Iris pigment epithelial cell (primary cell): ENCODE results near the gene CENPH.
A peak's percentile ranks its signal among the peaks of the same experiment; 100 is the strongest.

Experiments
- DNase-seq: peaks from one replicate; pipeline ENCODE4 v3.0.0-alpha.2; 2011; ENCODE audit warnings: low read depth

CENPH gene

DNA sequence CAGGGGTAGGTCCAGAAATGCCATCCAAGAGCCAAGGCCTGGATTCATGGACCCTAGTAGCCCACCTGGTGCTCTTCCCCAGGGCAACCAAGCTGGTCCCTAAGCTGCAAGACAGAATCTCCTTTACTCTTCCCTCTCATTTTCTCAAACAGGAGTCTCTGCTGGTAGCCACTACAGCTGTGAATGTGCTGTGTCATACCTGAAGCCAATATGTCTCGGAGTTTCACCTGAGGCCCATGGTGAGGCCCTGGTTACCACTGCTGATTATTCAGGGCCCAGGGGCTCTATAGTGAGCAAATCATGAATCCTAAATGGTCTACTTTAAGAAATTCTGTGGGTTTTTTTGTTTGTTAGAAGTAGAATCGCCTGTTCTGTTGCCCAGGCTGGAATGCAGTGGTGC is 61.2 kb downstream of the CENPH start:
- no peak for DNase-seq

DNA sequence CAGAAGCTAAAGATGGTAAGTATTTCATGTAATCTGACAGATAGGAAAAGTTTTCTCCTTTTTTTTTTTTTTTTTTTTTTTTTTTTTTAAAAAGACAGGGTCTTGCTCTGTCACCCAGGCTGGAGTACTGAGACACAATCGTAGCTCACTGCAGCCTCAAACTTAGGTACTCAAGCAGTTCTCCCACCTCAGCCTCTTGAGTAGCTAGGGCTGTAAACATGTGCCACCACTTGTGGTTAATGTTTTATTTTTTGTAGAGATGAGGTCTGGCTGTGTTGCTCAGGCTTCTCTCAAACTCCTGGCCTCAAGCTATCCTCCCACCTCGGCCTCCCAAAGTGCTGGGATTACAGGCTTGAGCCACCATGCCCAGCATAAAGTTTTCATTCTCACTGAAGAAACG is 63.1 kb downstream of the CENPH start:
- no peak for DNase-seq

DNA sequence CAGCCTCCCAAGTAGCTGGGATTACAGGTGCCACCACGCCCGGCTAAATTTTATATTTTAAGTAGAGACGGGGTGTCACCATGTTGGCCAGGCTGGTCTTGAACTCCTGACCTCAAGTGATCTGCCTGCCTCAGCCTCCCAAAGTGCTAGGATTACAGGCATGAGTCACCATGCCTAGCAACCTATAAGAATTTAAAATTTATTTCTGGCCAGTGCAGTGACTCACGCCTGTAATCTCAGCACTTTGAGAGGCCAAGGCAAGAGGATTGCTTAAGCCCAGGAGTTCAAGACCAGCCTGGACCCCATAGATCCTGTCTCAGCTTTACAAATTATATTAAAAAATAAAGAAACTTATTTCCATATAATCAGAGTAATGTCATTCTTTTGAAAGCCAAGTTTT is 66.6 kb downstream of the CENPH start:
- DNase-seq: peak; percentile 65

DNA sequence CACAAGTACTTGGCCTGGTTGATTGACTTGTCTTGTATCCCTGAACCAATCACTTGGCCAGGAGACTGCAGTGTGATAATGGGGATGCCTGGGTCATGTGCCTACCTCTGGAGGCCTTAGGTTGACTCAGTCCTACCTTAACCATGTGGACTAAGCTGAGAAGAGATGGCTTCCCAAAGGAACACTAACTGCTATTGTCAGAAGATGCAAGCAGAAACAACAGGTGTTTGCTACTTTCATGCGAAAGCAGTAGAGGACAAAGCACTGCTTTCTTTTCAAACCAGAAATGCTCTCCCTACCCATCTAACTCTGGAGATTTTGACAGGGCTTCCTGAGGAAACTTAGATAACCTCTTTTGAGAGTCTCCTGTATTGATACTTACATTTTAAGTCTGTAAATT is 68.2 kb downstream of the CENPH start:
- DNase-seq: no peak
